Measurements from ENCODE around the gene MMP25. TPM values are rescaled to one million over a fixed set of nuclear protein-coding genes. Genes with fewer than 3 reads are reported as not detected.
"Not testable (repeated sequence)": the region's sequence is repeated elsewhere in the genome, so short reads cannot be mapped to it uniquely, and the experiment has no call there.

Gene MMP25
- total RNA-seq, 2 experiments from 2014 or later, result 0.99 to 1.6 TPM

DNA sequence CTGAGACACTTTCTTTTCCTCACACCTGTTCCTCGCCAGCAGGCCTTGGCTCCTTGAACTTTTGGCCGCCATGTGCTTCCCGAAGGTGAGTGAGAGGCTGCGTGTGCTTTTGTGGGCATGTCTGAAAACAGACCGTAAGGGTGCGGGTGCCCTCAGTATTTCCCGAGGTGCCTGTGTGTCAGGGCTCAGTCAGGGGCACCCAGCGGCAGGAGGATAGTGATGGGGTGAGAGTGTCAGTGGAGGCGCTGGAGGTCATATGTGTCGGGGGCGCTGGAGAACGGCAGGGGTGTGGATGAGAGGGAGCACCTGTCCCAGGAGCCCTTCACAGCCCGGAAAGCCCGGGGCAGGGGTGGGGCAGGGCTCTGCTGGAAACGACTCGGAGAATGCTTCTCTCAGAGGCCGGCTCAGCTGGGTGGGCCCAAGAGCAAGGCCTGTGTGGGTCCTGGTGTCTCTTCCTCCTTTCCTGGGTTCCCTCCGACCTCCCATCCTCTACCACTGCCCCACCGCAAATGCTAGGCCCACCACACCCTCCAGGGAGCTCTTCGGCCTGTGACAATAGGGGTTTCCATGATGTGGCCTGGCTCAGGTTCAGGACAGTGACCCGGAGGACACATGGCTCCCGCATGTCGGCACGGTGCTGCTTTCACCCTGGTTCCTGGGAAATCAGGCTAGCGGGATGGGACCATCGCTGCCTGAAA, 19.5 kb downstream of the MMP25 start:
- Mint-ChIP-seq H3K9me3 (no peaks in the 10 kb centered on the region), H3K27ac (peak overlapping the region; percentile 100), H3K36me3 (peaks cover 49% of the 10 kb centered on the region), H3K4me1 (peaks cover 40% of the 10 kb centered on the region), H3K27me3 (no peaks in the 10 kb centered on the region), H3K4me3 (peak overlapping the region; percentile 100)
- peak; percentile 42 for DNase-seq

DNA sequence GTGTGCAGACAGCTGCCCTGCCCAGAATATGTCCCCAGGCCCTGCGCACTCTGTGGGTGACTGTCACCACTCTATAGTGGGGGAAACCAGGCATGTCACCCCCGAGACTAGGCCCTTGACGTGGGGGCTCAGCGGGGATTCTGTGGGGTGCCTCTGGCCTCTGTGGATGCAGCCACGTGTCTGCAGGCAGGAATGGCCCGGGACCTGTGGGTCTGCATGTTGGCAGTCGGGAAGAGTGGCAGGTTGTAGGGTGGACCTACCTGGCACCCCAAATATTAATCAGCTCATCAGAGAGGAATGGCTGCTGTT, 20.0 kb downstream of the MMP25 start:
- Mint-ChIP-seq H3K4me3 (peak overlapping the region; percentile 100), H3K27ac (peak overlapping the region; percentile 100), H3K27me3 (no peaks in the 10 kb centered on the region), H3K4me1 (peaks cover 44% of the 10 kb centered on the region), H3K36me3 (peaks cover 49% of the 10 kb centered on the region), H3K9me3 (no peaks in the 10 kb centered on the region)
- DNase-seq, result no peak

DNA sequence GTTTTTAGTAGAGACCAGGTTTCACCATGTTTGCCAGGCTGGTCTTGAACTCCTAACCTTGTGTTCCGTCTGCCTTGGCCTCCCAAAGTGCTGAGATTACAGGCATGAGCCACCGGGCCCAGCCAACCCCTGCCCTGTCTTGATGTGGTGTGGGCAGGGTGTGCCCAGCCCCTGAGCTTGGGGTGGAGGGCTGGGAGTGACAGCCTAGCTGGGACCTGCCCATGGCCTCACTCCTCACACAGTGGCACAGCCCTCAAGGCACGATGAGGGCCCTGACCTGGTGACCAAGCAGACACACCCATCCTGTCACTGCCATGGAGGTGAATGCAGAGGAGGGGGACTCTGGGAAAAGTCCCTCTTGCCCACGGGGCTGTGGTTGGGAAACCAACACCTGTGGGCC, 22.1 kb downstream of the MMP25 start:
- Mint-ChIP-seq H3K9me3 (no peaks in the 10 kb centered on the region), H3K36me3 (peaks cover 51% of the 10 kb centered on the region), H3K27ac (peak overlapping the region; percentile 100), H3K4me3 (peak overlapping the region; percentile 100), H3K27me3 (no peaks in the 10 kb centered on the region), H3K4me1 (peaks cover 51% of the 10 kb centered on the region)
- no peak for DNase-seq

DNA sequence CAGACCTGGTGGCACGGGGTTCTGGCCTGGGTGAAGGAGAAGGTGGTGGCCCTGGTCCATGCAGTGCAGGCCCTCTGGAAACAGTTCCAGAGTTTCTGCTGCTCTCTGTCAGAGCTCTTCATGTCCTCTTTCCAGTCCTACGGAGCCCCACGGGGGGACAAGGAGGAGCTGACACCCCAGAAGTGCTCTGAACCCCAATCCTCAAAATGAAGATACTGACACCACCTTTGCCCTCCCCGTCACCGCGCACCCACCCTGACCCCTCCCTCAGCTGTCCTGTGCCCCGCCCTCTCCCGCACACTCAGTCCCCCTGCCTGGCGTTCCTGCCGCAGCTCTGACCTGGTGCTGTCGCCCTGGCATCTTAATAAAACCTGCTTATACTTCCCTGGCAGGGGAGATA, 22.8 kb downstream of the MMP25 start:
- not testable (repeated sequence) for H3K27me3 Mint-ChIP-seq, H3K9me3 Mint-ChIP-seq, DNase-seq
- Mint-ChIP-seq H3K4me3 (peak overlapping the region; percentile 15), H3K36me3 (peaks cover 51% of the 10 kb centered on the region), H3K27ac (peak overlapping the region; percentile 90), H3K4me1 (peaks cover 53% of the 10 kb centered on the region)

DNA sequence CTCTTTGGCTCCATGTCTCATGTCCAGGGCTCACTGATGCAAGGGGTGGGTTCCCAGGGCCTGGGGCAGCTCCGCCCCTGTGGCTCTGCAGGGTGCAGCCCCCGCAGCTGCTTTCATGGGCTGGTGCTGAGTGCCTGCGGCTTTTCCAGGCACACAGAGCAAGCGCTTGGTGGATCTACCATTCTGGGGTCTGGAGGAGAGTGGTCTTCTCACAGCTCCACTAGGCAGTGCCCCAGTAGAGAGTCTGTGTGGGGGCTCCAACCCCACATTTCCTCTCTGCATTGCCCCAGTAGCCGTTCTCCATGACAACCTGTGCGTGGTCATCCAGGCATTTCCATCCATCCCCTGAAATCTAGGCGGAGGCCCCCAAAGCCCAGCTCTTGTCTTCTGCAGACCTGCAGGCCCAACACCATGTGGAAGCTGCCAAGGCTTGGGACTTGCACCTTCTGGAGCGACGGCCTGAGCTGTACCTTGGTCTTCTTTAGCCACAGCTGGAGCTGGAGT, 24.3 kb downstream of the MMP25 start:
- no peak overlapping the region for H3K4me3 Mint-ChIP-seq
- peak overlapping the region; percentile 90 for H3K27ac Mint-ChIP-seq
- peaks cover 1% of the 10 kb centered on the region for H3K9me3 Mint-ChIP-seq
- H3K4me1 Mint-ChIP-seq, result peaks cover 60% of the 10 kb centered on the region
- H3K27me3 Mint-ChIP-seq, result no peaks in the 10 kb centered on the region
- DNase-seq, result no peak
- peaks cover 53% of the 10 kb centered on the region for H3K36me3 Mint-ChIP-seq

DNA sequence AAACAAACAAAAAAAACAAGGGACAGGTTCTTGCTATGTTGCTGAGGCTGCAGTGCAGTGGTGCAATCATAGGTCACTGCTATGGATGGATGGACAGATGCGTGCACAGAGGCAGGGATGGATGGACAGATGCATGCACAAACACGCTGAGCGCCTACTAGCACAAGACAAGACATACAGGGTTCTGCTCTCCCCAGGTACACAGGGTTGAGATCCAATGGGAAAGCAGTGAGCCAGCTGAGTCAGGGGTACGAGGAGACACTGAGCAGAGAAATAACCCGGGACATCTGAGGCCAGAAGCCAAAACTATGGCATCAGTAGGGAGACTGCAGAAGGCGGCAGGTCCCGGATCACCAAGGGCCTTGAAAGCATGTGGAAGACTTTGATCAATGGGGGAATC, 25.3 kb downstream of the MMP25 start:
- H3K4me1 Mint-ChIP-seq, result peaks cover 64% of the 10 kb centered on the region
- no peak for DNase-seq
- peak overlapping the region; percentile 3 for H3K4me3 Mint-ChIP-seq
- peaks cover 43% of the 10 kb centered on the region for H3K36me3 Mint-ChIP-seq
- no peaks in the 10 kb centered on the region for H3K27me3 Mint-ChIP-seq
- peak overlapping the region; percentile 90 for H3K27ac Mint-ChIP-seq
- peaks cover 1% of the 10 kb centered on the region for H3K9me3 Mint-ChIP-seq

DNA sequence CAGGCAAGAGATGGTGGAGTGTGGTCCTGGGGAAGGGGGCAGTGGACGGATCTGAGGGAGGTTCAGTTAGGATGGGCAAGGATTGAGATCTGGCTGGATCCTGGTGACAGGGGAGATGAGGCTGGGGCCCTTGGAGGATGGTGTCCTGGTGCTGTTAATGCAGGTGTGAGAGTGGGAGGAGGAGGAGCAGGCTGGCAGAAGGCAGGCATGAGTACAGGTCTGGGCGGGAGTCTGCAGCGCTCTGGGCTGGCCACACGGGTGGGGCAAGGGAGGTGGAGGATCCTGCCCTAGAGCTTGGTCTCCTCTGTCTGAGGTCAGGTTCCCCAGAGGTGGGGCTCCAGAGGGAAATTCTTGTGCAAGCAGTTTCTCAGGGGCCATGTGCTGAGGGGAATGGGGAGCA, 25.8 kb downstream of the MMP25 start:
- H3K9me3 Mint-ChIP-seq, DNase-seq, H3K27me3 Mint-ChIP-seq: not testable (repeated sequence)
- H3K4me3 Mint-ChIP-seq, result peak overlapping the region; percentile 3
- peaks cover 40% of the 10 kb centered on the region for H3K36me3 Mint-ChIP-seq
- peaks cover 69% of the 10 kb centered on the region for H3K4me1 Mint-ChIP-seq
- H3K27ac Mint-ChIP-seq, result peak overlapping the region; percentile 90

DNA sequence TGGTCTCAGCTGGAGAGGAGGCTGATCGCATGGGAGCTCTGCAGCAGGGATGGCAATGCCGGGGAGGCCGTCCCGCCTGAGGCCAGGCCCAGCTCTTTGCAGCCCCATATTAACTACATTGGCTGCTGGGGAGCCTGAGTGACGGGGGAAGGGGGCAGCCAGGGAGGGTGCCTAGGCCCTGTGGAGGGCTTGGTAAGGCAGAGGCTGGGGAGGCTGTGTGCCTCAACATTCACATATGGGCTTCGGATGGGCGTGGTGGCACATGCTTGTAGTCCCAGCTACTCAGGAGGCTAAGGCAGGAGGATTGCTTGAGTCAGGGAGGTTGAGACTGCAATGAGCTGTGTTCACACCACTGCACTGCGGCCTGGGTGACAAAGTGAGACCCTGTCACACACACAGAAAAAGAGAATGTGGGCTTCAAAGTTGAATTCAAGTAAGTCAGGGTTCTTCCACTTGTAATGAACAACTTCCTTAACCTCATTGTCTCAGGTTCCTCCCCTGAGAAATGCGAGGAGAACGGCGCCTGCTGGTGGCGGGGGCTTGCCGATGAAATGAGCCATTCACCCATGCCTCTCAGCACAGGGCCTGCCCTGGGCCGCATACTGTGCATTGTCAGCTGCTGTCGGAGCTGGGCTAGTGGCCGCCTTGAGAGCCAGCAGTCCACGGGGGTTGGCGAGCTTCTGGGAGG, 26.4 kb downstream of the MMP25 start:
- not testable (repeated sequence) for H3K4me3 Mint-ChIP-seq, H3K9me3 Mint-ChIP-seq, H3K27me3 Mint-ChIP-seq
- Mint-ChIP-seq H3K27ac (peak overlapping the region; percentile 99), H3K36me3 (peaks cover 34% of the 10 kb centered on the region), H3K4me1 (peaks cover 70% of the 10 kb centered on the region)
- DNase-seq, result peak; percentile 72

DNA sequence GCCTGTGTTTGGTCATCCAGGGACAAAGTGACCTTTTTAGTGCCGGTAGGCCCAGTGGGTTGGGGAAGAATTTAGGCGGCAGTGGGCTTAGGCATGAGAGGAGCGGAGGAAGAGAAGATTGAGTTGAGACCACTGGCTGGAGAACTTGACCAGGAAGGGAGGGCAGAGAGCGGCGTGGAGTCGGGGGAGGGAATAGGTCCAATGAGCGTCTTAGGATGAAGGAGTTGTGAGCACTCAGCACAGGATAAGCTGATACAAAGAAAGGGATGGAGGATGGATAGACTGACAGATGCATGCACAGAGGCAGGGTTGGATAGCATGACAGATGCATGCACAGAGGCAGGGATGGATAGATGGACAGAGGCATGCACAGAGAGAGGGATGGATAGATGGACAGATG, 27.1 kb downstream of the MMP25 start:
- Mint-ChIP-seq H3K27ac (peak overlapping the region; percentile 99), H3K4me1 (peaks cover 66% of the 10 kb centered on the region), H3K27me3 (no peaks in the 10 kb centered on the region), H3K36me3 (peaks cover 29% of the 10 kb centered on the region), H3K4me3 (peak overlapping the region; percentile 22), H3K9me3 (peaks cover 7% of the 10 kb centered on the region)
- no peak for DNase-seq

DNA sequence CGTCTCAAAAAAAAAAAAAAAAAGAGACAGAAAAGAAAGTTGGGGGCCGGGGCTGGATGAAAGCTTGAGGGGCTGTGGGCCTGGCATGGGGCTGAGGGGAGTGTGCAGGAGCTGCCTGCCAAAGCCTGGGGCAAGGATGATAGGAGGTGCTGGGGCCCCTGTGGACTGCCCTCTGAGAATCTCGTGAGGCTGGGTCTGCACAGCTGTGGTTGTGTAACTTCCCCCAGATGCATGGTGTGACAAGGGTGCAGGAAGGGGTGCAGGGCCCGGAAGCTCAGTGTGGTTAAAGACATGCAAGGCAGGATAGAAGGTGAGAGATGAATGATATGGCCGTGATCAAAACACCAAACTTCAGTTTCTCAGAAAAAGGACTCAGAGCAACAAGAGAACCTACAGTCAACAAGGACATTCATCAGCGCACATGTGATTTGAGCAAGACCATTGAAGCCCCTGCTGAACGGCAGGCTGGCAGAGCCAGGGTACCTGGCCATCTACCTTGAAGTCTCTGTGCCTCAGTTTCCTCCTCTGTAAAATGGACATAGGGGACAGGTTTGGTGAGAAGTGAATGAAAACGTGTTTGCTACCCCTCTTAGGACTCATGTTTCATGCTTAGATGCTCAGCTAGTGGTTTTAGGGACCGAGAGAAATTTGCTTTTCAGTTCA, 28.6 kb downstream of the MMP25 start:
- H3K4me3 Mint-ChIP-seq, result peak overlapping the region; percentile 75
- peaks cover 66% of the 10 kb centered on the region for H3K4me1 Mint-ChIP-seq
- peak; percentile 81 for DNase-seq
- H3K9me3 Mint-ChIP-seq, result peaks cover 12% of the 10 kb centered on the region
- H3K27ac Mint-ChIP-seq, result peak overlapping the region; percentile 99
- H3K27me3 Mint-ChIP-seq, result no peaks in the 10 kb centered on the region
- H3K36me3 Mint-ChIP-seq, result peaks cover 24% of the 10 kb centered on the region

DNA sequence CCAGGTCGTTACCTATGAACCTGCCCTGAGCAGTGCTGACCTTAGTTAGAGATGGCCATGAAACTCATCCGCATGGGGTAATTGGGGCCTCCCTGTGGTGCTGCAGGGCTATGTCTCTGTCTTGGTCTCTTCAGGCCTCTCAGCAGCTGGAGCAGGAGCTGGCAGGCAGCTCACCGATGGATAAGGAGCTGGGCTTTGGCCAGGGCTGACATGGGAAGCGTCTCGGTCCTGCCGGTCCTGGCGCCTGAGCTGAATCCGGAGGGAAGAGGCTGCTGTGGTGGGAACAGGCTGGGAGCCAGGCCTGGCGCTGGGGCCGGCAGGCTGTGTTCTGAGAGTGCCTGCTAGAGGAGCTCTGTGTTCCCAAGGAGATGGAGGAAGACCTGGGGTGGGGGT, 29.2 kb downstream of the MMP25 start:
- peaks cover 61% of the 10 kb centered on the region for H3K4me1 Mint-ChIP-seq
- no peak for DNase-seq
- peak overlapping the region; percentile 75 for H3K4me3 Mint-ChIP-seq
- H3K36me3 Mint-ChIP-seq, result peaks cover 21% of the 10 kb centered on the region
- H3K27me3 Mint-ChIP-seq, result no peaks in the 10 kb centered on the region
- peak overlapping the region; percentile 99 for H3K27ac Mint-ChIP-seq
- H3K9me3 Mint-ChIP-seq, result peaks cover 13% of the 10 kb centered on the region

DNA sequence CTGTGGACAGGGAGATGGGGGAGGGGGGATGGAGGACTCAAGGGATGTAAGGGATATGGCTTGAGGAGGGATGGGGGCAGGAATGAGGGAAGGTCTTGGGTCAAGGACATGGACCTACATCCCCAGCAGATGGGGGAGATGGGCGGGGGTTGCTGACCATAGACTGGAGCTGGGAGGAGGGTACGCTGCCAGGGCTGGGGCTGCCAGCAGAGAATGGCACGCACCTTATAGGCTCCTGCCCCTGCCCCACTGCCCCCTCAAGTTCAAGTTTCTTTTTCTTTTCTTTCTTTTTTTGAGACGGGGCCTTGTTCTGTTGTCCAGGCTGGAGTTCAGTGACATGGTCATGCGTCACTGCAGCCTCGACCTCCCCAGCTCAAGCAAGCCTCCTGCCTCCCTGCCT, 29.6 kb downstream of the MMP25 start:
- not testable (repeated sequence) for H3K27me3 Mint-ChIP-seq, H3K4me3 Mint-ChIP-seq, DNase-seq
- Mint-ChIP-seq H3K36me3 (peaks cover 24% of the 10 kb centered on the region), H3K9me3 (peaks cover 16% of the 10 kb centered on the region), H3K27ac (peak overlapping the region; percentile 99), H3K4me1 (peaks cover 61% of the 10 kb centered on the region)

DNA sequence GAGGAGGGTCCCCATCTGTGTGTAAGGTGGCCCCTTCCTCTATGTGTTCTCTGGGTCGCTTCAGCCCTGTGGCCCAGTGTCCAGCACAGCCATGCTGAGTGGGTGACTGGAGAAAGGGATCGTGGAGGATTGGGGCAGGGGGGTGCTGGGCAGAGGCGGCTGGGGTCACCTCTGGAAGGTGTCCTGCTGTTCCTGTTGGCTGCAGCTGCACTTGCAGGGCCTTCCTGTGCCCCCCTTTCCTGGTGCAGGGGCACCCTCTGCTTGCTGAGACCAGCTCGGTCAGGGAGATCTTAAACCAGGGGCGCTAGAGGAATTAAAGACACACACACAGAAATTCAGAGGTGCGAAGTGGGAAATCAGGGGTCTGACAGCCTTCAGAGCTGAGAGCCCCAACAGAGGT, 30.2 kb downstream of the MMP25 start:
- Mint-ChIP-seq H3K9me3 (peaks cover 18% of the 10 kb centered on the region), H3K27ac (peak overlapping the region; percentile 99), H3K27me3 (no peaks in the 10 kb centered on the region), H3K36me3 (peaks cover 28% of the 10 kb centered on the region), H3K4me3 (peak overlapping the region; percentile 15), H3K4me1 (peaks cover 60% of the 10 kb centered on the region)
- DNase-seq, result no peak

DNA sequence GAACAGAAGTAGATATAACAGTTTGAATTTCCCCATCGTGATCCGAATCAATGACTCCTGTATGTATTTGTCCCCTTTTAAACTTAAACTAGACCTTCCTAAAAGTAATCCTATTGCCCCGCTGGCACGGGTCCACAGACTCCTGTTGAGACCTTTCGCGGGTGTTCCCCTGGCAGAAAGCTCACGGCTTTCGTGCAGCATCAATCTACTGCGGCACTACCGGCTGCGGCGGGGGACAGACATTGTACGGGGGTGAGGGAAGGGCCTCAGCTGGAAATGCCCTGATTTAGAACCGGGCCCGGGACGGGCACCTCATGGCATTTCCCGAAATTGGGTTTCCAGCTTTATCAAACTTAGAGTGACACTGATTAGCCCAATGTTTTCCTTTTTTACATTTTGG, 33.7 kb downstream of the MMP25 start:
- Mint-ChIP-seq H3K27me3 (no peaks in the 10 kb centered on the region), H3K4me1 (peaks cover 39% of the 10 kb centered on the region), H3K9me3 (peaks cover 18% of the 10 kb centered on the region), H3K4me3 (no peak overlapping the region), H3K27ac (no peak overlapping the region), H3K36me3 (peaks cover 24% of the 10 kb centered on the region)
- DNase-seq, result no peak

DNA sequence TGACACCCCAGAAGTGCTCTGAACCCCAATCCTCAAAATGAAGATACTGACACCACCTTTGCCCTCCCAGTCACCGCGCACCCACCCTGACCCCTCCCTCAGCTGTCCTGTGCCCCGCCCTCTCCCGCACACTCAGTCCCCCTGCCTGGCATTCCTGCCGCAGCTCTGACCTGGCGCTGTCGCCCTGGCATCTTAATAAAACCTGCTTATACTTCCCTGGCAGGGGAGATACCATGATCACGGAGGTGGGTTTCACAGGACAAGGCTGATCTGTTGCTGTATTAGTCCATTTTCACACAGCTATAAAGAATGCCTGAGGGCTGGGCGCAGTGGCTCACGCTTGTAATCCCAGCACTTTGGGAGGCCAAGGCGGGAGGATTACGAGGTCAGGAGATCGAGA, 35.6 kb downstream of the MMP25 start:
- peaks cover 29% of the 10 kb centered on the region for H3K4me1 Mint-ChIP-seq

More for the DNA sequence above, 35.6 kb downstream of the MMP25 start:
- H3K4me3 Mint-ChIP-seq, DNase-seq, H3K27me3 Mint-ChIP-seq: not testable (repeated sequence)
- Mint-ChIP-seq H3K36me3 (peaks cover 20% of the 10 kb centered on the region), H3K27ac (peak overlapping the region; percentile 54), H3K9me3 (peaks cover 17% of the 10 kb centered on the region)
